K562 (cell line): ENCODE data around the gene ADGRA1.

ENCODE experiments used
- BACH1 ChIP-seq: fragments of 200-800 bp; sonication (Bioruptor generic); IDR thresholded peaks from 2 replicates; pipeline ENCODE4 v1.6.1; 2016; ENCODE audit warnings: missing genetic modification characterization, missing compliant biosample characterization
- CTCF ChIP-seq, 3 experiments: IDR thresholded peaks in 2 of 3; conservative IDR thresholded peaks in 1 of 3; 2 replicates each; pipeline ENCODE4 v1.5.1; 2011 to 2012; ENCODE audit warnings: low read length in 3 of 3, mild to moderate bottlenecking in 3 of 3, control low read depth in 2 of 3, improper control_type of control experiment in 1 of 3, inconsistent platforms in 1 of 3, low read depth in 1 of 3, mixed read lengths in 1 of 3, moderate library complexity in 1 of 3; ENCODE audit not compliant: insufficient read depth in 2 of 3
- EP300 ChIP-seq: IDR thresholded peaks from 2 replicates; pipeline ENCODE4 v1.6.1; 2012; ENCODE audit warnings: low read length, improper control_type of control experiment
- HDAC2 ChIP-seq: fragments of 450-650 bp; IDR thresholded peaks from 2 replicates; pipeline ENCODE4 v1.6.1; 2016; ENCODE audit warnings: mild to moderate bottlenecking
- HDAC6 ChIP-seq: IDR thresholded peaks from 2 replicates; pipeline ENCODE4 v1.6.1; 2012; ENCODE audit warnings: low read depth, mild to moderate bottlenecking, control low read depth, inconsistent platforms, low read length, moderate library complexity
- MAFK ChIP-seq: IDR thresholded peaks from 2 replicates; pipeline ENCODE4 v1.6.1; 2011; ENCODE audit warnings: low read length, improper control_type of control experiment
- MAZ ChIP-seq, 2 experiments: fragments of 450-650 bp in 1 of 2; sonication (generic) in 1 of 2; formaldehyde crosslinking; IDR thresholded peaks in 1 of 2; conservative IDR thresholded peaks in 1 of 2; 2 replicates each; pipeline versions ENCODE4 v1.4.0 to v1.5.0; 2020; ENCODE audit warnings: mild to moderate bottlenecking in 1 of 2, missing genetic modification reagents in 1 of 2
- MLLT1 ChIP-seq, 2 experiments: fragments of 450-650 bp; IDR thresholded peaks; 2 replicates each; pipeline ENCODE4 v1.6.1; 2016
- PPARD ChIP-seq: fragments of 250-450 bp; sonication (Bioruptor Pico); IDR thresholded peaks from 2 replicates; pipeline ENCODE4 v1.8.0; 2022; ENCODE audit warnings: inconsistent platforms, mild to moderate bottlenecking, moderate library complexity
- REST ChIP-seq, 2 experiments: fragments of 450-650 bp; formaldehyde crosslinking in 1 of 2; IDR thresholded peaks; 2 replicates each; pipeline versions ENCODE4 v1.4.0 to v1.6.1; 2014 to 2020; ENCODE audit warnings: mild to moderate bottlenecking in 2 of 2, borderline replicate concordance in 1 of 2, low read depth in 1 of 2
- ZKSCAN8 ChIP-seq: fragments of 200-800 bp; sonication (Bioruptor generic); IDR thresholded peaks from 2 replicates; pipeline ENCODE4 v1.6.1; 2016; ENCODE audit warnings: missing genetic modification characterization, missing compliant biosample characterization
- ZMIZ1 ChIP-seq, 2 experiments: fragments of 150-350 bp in 1 of 2; IDR thresholded peaks; 2 replicates each; pipeline ENCODE4 v1.6.1; 2012 to 2016; ENCODE audit warnings: low read depth in 2 of 2, low read length in 2 of 2, mild to moderate bottlenecking in 1 of 2, moderate library complexity in 1 of 2

GRCh38 chr10:133105686-133106390 lies 18.1 kb downstream of the ADGRA1 start:
- no peak for TF ChIP-seq CTCF (IDR thresholded peaks at IDR 0.05 in 2 of 3, conservative IDR thresholded peaks at IDR 0.05 in 1 of 3; ENCODE audit: insufficient read depth in 2 of 3, low read depth in 1 of 3, low read length in 3 of 3)
- no peak for TF ChIP-seq HDAC6
- TF ChIP-seq HDAC2: no peak
- TF ChIP-seq MAZ (CRISPR knock-in tag; conservative IDR thresholded peaks at IDR 0.05 in 1 of 2, IDR thresholded peaks at IDR 0.05 in 1 of 2): no peak
- TF ChIP-seq ZMIZ1 (IDR thresholded peaks at IDR 0.05; ENCODE audit: low read depth in 2 of 2, low read length in 2 of 2): no peak
- no peak for TF ChIP-seq BACH1 (tag)
- TF ChIP-seq ZKSCAN8 (CRISPR knock-in tag): no peak
- TF ChIP-seq PPARD (CRISPR knock-in tag): no peak
- TF ChIP-seq MLLT1 (IDR thresholded peaks at IDR 0.05): no peak
- TF ChIP-seq EP300: no peak
- TF ChIP-seq MAFK: no peak
- no peak for TF ChIP-seq REST (IDR thresholded peaks at IDR 0.05; ENCODE audit: borderline replicate concordance)
- TF ChIP-seq REST (CRISPR knock-in tag; IDR thresholded peaks at IDR 0.05; ENCODE audit: low read depth): no peak
